Measurements from ENCODE around the gene IQSEC1.

IQSEC1 gene

DNA sequence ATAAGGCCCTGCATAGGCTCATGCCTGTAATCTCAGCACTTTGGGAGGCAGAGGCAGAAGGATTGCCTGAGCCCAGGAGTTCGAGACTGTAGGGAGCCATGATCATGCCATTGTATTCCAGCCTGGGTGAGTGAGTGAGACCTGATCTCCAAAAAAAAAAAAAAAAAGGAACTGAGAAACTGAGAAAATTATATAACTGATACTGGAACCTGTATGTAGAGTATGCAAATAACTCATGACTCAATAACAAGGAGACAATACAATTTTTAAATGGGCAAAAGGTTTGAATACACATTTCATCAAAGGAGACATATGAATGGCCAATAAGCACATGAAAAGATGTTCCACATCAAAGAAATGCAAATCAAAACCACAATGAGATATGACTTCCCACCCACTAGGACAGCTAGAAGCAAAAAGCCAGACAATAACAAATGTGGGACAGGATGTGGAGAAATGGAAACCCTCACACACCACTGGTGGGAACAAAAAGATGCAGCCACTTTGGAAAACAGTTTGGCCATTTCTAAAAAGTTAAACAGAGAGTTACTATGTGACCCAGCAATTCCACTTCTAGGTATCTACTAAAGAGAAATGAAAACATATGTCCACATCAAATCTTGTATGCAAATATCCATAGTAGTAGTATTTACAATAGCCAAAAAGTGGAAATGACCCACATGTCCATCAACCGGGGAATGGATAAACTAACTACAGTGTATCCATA lies 70.7 kb downstream of the IQSEC1 start:
- no peak overlapping the region for H3K4me2 ChIP-seq (ENCODE audit: low read depth, low read length, poor library complexity, severe bottlenecking)
- H3K9ac ChIP-seq (ENCODE audit: low read length), result no peak overlapping the region
- no peak overlapping the region for H3K4me3 ChIP-seq (ENCODE audit: insufficient read depth, low read length, poor library complexity, severe bottlenecking)
- H3F3A ChIP-seq (ENCODE audit: insufficient read depth), result no peaks in the 10 kb centered on the region
- H3K79me2 ChIP-seq (ENCODE audit: insufficient read depth, low read length), result no peaks in the 10 kb centered on the region
- H4K20me1 ChIP-seq (ENCODE audit: low read depth, low read length), result no peaks in the 10 kb centered on the region
- TF ChIP-seq, protein P1, sequence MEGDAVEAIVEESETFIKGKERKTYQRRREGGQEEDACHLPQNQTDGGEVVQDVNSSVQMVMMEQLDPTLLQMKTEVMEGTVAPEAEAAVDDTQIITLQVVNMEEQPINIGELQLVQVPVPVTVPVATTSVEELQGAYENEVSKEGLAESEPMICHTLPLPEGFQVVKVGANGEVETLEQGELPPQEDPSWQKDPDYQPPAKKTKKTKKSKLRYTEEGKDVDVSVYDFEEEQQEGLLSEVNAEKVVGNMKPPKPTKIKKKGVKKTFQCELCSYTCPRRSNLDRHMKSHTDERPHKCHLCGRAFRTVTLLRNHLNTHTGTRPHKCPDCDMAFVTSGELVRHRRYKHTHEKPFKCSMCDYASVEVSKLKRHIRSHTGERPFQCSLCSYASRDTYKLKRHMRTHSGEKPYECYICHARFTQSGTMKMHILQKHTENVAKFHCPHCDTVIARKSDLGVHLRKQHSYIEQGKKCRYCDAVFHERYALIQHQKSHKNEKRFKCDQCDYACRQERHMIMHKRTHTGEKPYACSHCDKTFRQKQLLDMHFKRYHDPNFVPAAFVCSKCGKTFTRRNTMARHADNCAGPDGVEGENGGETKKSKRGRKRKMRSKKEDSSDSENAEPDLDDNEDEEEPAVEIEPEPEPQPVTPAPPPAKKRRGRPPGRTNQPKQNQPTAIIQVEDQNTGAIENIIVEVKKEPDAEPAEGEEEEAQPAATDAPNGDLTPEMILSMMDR (IDR thresholded peaks at IDR 0.05; ENCODE audit: insufficient read depth, low read length, poor library complexity, severe bottlenecking), result no peak
- no peak for TF ChIP-seq EZH2phosphoT487 (conservative IDR thresholded peaks at IDR 0.05; ENCODE audit: low read length)
- no peaks in the 10 kb centered on the region for H3K9me2 ChIP-seq (replicated peaks; ENCODE audit: insufficient read depth, low read length)
- no peaks in the 10 kb centered on the region for H3K27me3 ChIP-seq (ENCODE audit: low read length)
- H3K9me3 ChIP-seq (ENCODE audit: insufficient read depth, low read length), result no peaks in the 10 kb centered on the region
- no peaks in the 10 kb centered on the region for H3K36me3 ChIP-seq (ENCODE audit: low read length)
- no peak overlapping the region for H3K27ac ChIP-seq (ENCODE audit: low read depth, low read length)
- H2AFZ ChIP-seq (ENCODE audit: low read depth, low read length, severe bottlenecking), result no peak overlapping the region

DNA sequence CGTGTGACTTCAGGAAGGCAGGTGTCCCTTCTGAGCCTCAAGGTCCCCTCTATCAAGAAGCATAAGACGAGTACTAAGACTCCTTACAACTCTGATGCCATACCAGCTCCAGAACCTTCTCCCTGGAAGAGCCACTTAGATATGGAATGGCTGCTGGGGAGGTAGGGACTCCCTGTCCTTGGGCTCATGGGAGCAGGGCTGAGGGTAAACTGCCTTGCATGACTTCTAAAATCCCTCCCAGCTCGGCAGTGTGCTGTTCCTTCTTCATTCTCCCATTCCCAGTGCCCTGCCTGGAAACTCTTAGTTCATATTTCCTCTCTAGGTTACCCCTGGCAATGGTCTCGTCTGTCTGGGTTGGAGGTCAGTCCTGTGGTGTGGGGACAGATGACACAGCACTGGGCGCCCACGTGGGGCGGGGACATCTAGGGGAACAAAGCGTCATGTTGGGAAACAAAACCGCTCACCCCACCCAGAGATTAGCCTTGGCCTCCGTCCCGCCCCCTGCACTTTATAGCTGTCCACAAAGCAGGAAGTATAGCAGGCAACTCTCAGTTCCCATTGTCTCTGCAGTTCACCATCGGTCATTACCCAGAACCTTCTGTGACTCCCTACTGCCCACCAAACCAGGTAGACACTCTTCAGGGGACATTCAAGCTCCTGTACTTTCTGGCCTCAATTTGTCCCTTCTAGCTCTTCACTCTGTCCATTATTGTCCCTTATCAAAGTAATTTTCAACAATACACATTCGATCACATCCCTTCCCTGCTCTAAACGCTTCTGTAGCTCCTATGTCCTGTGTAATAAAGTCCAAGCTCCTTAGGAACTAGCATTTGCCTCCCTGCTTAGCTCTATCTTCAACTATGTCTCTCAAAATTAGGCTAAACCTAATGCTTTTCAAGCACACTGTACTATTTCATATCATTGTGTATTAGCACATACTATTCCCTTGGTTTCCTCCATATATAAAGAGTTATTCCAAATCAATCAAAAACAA lies 73.8 kb downstream of the IQSEC1 start:
- Histone ChIP-seq H3F3A (ENCODE audit: insufficient read depth) (no peaks in the 10 kb centered on the region), H4K20me1 (ENCODE audit: low read depth, low read length) (no peaks in the 10 kb centered on the region), H3K79me2 (ENCODE audit: insufficient read depth, low read length) (no peaks in the 10 kb centered on the region), H3K27me3 (ENCODE audit: low read length) (no peaks in the 10 kb centered on the region), H3K27ac (ENCODE audit: low read depth, low read length) (no peak overlapping the region), H3K9ac (ENCODE audit: low read length) (no peak overlapping the region), H3K9me3 (ENCODE audit: insufficient read depth, low read length) (no peaks in the 10 kb centered on the region), H3K9me2 (replicated peaks; ENCODE audit: insufficient read depth, low read length) (no peaks in the 10 kb centered on the region), H2AFZ (ENCODE audit: low read depth, low read length, severe bottlenecking) (no peak overlapping the region), H3K4me2 (ENCODE audit: low read depth, low read length, poor library complexity, severe bottlenecking) (no peak overlapping the region), H3K4me3 (ENCODE audit: insufficient read depth, low read length, poor library complexity, severe bottlenecking) (no peak overlapping the region), H3K36me3 (ENCODE audit: low read length) (no peaks in the 10 kb centered on the region)
- TF ChIP-seq, protein P1 (IDR thresholded peaks at IDR 0.05; ENCODE audit: insufficient read depth, low read length, poor library complexity, severe bottlenecking), result no peak
- TF ChIP-seq EZH2phosphoT487 (conservative IDR thresholded peaks at IDR 0.05; ENCODE audit: low read length), result no peak

GRCh38 chr3:12998648-12999047 lies 74.6 kb downstream of the IQSEC1 start:
- Histone ChIP-seq H3F3A (ENCODE audit: insufficient read depth) (no peaks in the 10 kb centered on the region), H3K4me2 (ENCODE audit: low read depth, low read length, poor library complexity, severe bottlenecking) (no peak overlapping the region), H3K79me2 (ENCODE audit: insufficient read depth, low read length) (no peaks in the 10 kb centered on the region), H3K27me3 (ENCODE audit: low read length) (no peaks in the 10 kb centered on the region), H3K9me2 (replicated peaks; ENCODE audit: insufficient read depth, low read length) (no peaks in the 10 kb centered on the region), H3K9me3 (ENCODE audit: insufficient read depth, low read length) (no peaks in the 10 kb centered on the region), H3K27ac (ENCODE audit: low read depth, low read length) (no peak overlapping the region), H3K9ac (ENCODE audit: low read length) (no peak overlapping the region), H3K4me3 (ENCODE audit: insufficient read depth, low read length, poor library complexity, severe bottlenecking) (no peak overlapping the region), H2AFZ (ENCODE audit: low read depth, low read length, severe bottlenecking) (no peak overlapping the region), H4K20me1 (ENCODE audit: low read depth, low read length) (no peaks in the 10 kb centered on the region), H3K36me3 (ENCODE audit: low read length) (no peaks in the 10 kb centered on the region)
- no peak for TF ChIP-seq EZH2phosphoT487 (conservative IDR thresholded peaks at IDR 0.05; ENCODE audit: low read length)
- TF ChIP-seq, protein P1 (IDR thresholded peaks at IDR 0.05; ENCODE audit: insufficient read depth, low read length, poor library complexity, severe bottlenecking), result no peak
